HG03378 (cell line): Measurements from ENCODE around the gene MCF2L2.
"Not testable (repeated sequence)": the region's sequence is repeated elsewhere in the genome, so short reads cannot be mapped to it uniquely, and the experiment has no call there.

ENCODE experiments used
- ATAC-seq: cut with Tn5 transposase; IDR thresholded peaks from one replicate; pipeline ENCODE4 v1.9.1; 2021; ENCODE audit warnings: mild to moderate bottlenecking, moderate library complexity; ENCODE audit not compliant: unreplicated experiment

Gene MCF2L2

DNA sequence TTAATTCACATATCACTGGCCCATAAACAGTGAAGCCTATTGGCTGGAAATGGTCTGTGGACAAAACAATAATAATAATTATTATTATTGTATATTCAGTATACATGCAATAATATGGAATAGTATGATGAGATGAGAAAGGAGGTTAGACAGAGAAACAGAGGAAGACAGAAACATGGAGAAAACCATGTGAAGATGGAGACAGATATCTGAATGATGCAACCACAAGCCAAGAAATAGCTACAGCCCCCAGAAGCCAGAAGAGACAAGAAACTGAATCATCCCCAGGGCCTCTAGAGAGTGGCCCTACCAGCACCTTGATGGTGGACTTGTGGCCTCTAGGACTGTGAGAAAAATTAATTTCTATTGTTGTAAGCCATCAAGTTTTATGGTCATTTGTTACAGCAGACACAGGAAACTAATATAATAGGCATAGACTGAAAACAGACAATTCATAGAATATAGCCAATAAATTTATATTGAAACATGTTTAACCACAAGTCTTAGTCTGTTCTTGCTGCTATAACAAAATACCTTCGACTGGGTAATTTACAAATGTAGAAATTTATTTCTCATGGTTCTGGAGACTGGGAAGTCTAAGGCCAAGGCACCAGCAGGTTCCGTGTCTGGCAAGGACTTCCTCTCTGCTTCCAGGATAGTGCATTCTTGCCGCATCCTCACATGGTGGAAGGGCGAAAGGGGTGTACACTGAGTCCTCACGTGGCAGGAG lies 31.6 kb downstream of the MCF2L2 start:
- no peak for ATAC-seq

DNA sequence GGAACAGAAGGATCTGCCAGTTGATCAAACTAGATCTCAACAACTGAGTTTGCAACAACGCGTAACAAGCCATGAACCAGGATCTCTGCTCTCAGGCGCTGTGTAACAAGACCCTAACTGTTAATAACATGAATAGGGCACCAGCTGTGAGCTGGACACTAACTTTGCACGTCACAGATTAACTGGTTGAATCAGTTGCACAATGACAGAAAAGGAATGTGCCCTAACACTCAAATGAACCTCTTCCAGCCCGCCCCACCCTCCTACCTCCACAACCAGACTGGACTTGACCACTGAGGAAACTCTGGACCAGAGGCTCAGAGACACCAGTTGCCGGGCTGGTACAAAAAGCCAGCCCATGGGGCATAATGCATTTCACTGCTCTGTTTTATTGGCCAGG lies 34.3 kb downstream of the MCF2L2 start:
- no peak for ATAC-seq

DNA sequence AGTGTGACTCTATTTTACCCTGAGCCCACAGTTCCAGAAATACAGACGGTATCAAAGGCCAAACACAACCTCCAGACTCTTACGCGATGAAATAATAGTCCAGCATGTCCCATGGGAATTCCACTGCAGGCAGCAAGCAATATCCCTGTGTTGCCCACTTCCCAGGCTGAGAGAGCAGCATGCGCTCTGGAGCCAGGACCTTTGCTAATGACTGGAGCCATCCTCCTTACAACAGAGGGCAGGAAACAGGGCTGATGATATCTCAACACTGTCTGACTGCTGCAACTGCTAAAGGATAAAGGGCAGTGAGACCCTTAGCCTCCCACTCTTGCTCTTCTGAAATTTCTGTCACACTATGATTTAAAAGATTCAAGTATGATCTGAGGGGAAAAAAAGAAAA lies 34.8 kb downstream of the MCF2L2 start:
- ATAC-seq = no peak

DNA sequence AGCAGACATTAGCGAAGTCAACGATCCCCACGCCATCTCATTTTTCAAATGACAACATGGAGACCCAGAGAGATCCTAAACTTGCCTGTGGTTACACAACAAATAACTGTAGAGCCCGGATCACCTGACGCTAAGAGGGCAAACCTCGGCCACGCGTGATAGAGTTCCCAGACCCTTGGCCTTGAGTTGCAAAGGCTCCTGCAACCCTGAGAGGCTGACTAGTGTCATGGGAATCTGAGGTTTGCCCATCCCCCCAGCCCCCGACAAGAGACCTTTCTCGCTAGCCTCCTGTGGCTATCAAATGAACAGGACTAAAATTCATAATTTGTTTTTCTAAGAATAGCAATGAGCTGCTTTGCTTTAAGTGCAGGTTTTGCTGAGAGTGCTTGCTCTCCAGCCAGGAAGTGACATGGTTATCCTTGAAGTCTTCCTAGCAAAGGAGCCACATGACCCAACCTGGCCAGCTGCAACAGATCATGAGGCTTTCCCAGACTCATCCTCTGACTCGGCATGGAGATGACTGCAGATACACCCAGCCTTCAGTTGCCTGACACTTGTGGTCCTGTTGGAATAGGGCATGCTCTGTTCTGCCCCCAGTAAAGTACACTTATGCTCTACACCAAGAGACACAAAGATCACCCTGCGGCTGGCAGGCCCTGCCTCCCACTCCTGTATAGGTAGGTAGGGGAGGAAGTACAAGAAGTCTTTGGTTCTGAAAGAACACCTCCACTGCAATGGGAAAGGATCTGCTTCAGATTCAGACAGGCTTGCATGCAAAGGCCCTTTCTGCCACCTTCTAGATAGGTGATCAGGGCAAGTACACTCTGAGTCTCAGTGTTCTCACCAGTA lies 36.0 kb downstream of the MCF2L2 start:
- ATAC-seq = no peak

DNA sequence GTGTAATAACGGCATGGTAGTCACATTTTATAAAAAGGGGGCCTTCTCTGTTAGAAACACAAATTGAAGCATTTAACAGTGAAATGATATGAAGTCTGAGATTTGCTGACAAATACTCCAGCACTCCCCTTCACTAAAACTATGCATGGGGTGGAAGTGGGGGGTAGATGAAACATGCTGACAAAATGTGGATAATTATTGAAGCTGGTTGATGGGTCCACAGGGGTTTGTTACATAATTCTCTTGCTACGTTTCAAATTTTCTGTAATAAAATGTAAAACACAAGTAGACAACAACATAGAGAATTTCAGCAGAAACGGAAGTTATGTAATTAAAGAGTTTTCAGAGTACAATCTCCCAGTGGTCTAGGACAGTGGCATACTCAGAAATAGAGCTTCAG lies 37.0 kb downstream of the MCF2L2 start:
- no peak for ATAC-seq

DNA sequence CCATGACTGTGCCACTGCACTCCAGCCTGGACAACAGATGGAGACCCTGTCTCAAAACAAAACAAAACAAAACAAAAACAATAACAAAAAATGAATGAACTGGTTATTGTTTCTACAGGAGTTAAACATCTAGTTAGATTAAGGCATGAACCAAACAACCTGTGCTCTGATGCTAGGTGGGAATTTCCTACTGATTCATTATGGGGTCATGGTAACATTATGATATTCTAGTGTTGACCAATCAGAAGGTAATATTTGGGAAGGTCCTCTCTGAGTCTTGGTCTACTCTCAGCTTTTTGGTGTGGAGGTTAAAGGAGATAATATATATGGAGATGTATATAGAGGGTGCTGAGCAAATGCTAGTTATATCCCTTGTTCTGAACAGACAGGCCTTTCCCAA lies 37.6 kb downstream of the MCF2L2 start:
- ATAC-seq = no peak

DNA sequence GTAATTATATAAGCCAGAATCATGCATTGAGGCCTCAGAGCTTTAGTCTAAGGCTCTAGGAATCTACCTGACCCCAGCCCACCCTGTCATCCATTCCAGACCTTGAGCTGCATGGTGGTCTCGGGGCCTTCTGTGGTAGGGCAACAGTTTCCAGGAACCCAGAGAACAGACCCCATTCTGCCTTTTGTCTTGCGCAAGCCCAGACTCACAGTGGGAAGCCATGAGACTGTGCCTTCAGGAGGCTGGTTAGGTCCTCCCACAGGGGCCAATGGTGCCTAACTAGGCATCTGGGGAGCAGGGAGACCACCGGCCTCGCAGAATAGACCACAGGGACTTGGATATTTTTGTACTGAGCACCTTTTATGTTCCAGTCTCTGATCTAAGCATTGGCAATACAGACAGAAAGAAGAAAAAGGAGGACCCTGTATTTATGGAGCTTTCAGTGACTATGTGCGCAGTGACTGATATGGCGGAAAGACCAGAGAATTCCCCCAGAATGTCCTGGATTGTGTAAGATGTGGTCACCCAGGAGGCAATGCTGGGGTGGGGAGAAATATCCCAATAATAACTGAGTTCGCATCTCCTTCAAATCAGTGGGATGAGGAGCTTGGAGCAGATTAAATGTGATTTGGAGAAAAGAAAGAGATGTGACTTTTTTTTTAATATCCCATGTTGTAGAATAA lies 40.1 kb downstream of the MCF2L2 start:
- no peak for ATAC-seq

DNA sequence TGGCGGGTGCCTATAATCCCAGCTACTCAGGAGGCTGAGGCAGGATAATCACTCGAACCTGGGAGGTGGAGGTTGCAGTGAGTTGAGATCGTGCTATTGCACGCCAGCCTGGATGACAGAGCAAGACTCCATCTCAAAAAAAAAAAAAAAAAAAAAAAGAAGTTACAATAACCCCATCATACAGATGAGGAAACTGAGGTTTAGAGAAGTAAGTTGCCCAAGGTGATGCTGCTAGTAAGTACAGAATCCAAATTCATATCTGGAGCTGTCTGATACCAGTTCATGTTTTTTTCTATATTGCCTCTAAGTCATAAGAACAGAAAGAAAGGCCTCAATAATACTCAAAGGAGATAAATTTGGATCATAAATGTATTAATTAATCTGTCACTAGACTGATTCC lies 40.6 kb downstream of the MCF2L2 start:
- ATAC-seq = no peak

DNA sequence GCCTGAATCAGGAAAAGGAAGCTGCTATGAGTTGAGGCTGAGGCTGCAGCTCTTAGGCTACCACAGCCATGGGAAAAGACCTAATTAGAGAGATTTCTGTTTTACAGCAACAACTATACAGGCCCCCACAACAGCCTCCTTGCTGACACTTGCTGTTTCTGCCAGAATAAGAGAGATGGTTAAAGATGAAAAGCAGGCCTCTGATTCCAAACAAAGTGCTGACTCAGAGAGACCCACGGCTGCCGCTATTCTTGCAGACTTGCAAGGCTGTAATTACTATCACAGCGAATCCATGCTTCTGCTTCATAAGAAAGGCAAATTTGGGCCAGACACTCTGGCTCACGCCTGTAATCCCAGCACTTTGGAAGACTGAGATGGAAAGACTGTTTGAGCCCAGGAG lies 41.8 kb downstream of the MCF2L2 start:
- no peak for ATAC-seq

DNA sequence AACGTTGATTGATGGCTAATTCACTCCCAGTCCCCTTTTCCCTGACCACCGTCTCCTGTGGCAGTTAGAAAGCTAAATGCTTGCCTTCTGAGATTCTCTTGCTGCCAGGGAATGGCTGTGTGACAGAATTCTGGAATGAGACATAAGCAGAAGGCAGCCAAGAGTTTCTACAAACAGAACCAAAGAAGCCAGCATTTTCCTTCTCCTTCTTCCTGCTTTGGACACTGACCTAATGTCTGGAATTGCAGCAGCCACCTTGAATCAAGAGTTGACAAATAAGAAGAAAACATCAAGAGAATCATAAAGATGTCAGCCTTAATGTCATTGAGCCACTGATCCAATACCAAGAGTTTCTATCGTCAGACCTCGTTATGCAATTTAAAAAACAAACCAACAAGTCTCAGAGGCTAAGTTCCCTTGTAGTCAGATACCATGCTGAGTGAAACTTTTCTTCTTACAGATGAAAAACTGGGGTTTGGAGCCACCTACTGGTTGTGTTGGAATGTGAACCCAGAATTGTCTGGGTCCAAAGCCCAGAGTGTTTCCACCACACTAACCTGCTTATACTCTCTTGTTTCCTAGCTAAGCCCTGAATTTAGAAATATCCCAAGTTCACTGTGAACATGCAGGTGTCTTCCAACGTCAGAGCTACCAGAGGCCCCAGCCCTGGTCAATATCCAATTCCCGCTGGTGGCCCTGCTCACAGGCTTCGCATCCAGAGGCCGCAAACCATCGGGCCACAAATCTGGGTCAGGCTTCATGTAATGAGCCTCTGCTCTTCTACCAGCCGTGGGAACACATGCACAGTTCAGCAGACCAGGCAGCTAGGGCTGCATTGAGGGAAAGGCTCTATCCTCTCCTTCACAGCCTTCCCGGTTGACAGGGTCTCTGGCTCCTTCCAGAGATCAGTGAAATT lies 42.5 kb downstream of the MCF2L2 start:
- peak; percentile 65 for ATAC-seq

DNA sequence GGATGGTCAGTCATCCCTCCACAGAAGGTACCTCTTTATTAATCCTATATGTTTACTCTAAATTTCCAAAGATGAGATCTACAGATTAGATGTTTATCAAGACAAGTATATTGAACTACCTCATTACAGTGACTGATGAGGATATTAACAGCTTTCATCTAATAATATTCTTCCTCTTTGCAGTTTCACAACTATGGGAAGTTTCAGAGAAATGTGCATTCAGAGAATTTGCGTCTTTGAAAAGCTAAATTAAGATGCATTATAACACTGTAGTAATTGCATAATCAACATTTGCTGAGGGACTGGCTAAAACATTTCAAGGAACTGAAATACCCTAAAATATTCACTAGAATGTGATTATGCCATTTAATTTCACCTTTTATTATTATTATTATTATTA lies 46.7 kb downstream of the MCF2L2 start:
- ATAC-seq = no peak

DNA sequence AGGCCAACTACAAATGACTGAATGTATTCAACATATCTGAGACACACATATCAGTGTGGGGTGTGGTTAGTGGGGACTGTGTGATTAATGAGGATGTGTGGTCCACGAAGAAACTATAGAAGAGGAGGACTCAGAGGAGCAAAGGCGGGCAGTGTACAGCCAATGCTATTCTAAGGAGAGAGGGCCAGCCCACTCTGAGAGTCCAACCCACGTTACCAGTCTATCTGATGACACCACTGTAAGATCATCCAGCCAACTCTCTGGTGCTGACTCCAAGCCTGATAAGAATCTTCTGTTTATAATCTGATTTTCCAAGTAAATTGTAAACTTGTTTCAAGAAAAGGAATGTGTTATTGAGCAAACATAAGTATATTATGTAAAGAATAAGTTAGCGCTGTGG lies 47.2 kb downstream of the MCF2L2 start:
- ATAC-seq = no peak

DNA sequence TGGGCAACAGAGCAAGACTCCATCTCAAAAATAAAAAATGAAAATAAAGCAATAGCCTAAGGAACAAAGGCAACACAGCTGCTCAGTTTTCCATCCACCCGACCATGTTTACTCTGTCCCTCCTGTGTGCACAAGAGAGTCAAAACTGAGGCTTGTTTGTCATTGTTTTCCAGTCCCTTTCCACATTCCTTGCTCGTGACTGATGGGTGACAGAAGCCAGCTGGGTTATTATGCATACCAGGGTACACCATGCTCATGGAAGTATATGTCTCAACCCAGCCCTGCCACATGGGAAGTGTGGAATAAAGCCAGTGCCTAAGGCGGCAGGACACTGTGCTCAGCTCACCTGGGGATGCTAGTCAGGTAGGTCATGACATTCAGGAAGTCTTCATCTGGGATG lies 49.5 kb downstream of the MCF2L2 start:
- no peak for ATAC-seq

DNA sequence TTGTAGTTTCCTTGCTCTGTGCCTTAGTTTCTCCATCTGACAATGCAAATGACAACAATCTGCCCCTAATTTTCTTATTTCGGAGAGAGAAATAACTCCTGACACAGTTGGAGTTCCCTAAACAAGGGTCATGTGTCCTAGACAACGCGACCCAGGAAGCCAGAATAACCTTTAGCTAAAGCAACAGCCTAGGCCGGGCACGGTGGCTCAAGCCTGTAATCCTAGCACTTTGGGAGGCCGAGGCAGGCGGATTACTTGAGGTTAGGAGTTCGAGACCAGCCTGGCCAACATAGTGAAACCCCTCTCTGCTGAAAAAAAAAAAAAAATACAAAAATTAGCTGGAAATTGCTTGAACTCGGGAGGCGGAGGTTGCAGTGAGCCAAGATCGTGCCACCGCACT lies 49.9 kb downstream of the MCF2L2 start:
- no peak for ATAC-seq

DNA sequence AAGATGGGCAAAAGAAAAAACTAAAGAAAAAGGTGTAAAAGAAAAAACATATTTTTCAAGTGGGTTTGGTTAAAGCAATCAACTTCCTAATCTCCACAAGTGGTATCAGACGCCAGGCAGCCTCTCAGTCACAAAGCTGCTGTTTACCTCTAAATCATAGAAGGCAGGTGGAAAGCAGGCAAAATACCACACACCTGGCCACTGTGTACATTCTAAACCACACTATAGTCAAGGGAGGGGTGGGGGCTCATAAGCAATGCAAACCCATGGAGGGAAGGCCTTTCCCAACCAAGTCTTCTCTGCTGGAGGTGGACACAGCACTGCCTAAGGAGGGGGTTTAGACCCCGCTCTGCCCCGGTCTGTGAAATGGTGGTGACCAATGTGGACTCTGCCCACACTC lies 50.4 kb downstream of the MCF2L2 start:
- no peak for ATAC-seq

DNA sequence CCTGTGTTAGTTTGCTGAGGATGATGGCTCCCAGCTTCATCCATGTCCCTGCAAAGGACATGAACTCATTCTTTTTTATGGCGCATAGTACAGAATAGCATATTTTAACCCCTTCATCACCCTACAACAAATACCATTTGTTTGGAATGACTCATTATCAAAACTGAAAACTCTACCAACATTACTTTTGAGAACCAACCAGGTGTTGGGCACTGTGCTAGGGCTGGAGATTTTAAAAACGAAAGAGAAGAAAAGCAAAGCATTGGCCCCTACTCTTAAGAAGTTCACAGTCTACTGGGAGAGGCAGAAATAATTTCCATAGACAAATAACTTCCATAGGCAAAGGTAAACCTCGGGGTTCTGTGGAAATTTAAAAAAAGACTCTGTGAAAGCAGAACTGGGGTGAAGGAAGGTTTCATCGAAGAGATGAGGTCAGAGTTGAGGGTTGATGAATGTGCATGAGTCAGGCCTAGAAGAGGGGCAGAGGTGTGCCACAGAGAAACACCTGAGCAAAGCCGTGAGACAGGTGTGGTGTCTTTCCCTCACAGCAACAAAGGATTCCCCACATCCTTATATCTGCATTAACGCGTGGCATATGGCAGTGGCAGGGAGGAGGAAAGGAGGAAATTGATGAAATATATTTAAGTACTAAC lies 51.0 kb downstream of the MCF2L2 start:
- ATAC-seq = no peak

DNA sequence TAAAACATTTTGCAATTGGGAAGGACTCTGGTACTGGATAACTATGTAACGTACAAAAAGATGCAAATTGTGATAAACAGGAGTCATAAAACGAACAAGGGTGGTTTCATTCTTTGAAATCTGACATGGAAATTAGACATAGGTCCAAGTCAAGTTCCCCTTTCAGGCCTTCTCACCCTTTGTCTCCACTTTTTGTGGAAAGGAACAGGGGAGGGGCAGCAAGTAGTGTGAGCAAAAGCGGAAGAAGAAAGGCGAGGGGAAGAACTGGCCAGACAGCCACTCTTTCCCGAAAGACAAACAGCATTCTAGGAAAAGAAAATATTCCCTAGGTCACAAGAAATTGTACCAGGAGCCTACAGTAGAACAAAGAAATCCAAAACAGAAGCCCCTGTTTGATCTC lies 52.6 kb downstream of the MCF2L2 start:
- ATAC-seq = no peak

DNA sequence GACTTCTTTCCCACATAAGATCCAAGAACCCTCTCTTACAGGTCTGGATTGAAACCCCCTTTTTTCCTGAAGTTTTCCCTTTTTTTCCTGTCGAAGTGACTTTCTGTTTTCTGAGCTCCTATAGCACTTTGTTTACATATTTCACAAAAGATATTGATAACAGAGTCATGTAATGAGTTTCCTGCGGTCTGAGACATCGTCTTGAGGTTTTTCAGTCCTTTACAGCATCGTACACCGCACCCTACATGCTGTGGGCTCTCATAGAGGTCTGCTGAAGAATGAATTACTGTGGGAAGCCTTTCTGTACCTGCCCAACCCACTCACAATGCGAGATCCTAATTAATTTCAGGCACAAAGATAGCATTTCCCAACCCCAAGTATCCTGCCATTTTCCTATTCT lies 53.1 kb downstream of the MCF2L2 start:
- ATAC-seq = no peak

DNA sequence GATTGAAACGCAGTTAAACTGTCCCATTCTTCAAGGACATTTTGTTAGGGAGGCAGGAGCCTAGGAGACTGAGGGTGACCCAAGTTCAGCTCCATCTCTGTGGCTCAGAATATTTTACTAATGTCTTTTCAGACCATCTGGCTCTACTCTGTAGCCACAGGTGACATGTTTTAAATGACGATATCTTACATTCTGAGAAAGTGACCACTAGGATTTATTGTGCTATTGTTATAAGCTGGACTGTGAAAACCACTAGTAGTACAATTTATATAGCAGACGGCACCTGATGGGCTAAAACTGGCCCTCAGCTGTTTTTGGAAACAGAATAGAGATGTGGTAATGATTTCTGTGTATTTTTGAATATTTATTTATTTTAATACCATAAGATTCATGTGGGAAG lies 55.5 kb downstream of the MCF2L2 start:
- no peak for ATAC-seq

DNA sequence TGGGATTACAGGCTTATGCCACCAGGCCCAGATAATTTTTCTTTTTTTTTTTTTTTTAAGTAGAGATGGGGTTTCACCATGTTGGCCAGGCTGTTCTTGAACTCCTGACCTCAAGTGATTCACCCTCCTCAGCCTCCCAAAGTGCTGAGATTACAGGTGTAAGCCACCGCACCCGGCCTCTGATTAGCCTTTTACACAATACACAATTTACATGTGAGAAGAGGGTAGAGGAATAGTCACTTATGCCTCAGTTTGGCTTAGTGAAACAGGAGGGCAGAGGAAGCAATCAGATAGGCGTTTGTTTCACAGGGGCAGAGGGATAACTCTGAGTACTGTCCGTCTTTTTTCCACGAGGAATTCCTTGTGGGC lies 56.8 kb downstream of the MCF2L2 start:
- not testable (repeated sequence) for ATAC-seq
